H1 (cell line): ENCODE results near the gene RANGRF. TPM values are rescaled to one million over a fixed set of nuclear protein-coding genes. Genes with fewer than 3 reads are reported as not detected.
A peak's percentile ranks its signal among the peaks of the same experiment; 100 is the strongest.

Source experiments
- CTCF ChIA-PET: fragments of 300-600 bp; sonication (Branson Sonifier 250); formaldehyde crosslinking; loops from one replicate; lab custom pipeline; 2021; ENCODE audit not compliant: partially characterized antibody; lab: Charles Lee
- POLR2A ChIA-PET: fragments of 300-600 bp; sonication (Branson Sonifier 250); formaldehyde crosslinking; loops from one replicate; lab custom pipeline; 2021; ENCODE audit warnings: inconsistent platforms; ENCODE audit not compliant: partially characterized antibody; lab: Charles Lee
- DNase-seq, 2 experiments: peaks; one replicate each; pipeline versions ENCODE4 v3.0.0 to v3.0.0-alpha.2; 2010 to 2022; ENCODE audit warnings: low spot score in 2 of 2, low read depth in 1 of 2, mixed read lengths in 1 of 2
- FAIRE-seq: peaks from 2 replicates; lab custom pipeline; 2011; peaks lifted over from hg19 to GRCh38; lab: Jason Lieb, UNC
- H2AFZ ChIP-seq: 2 replicates; pipeline ENCODE4 v1.8.1; 2012; ENCODE audit warnings: low read length, inconsistent platforms
- H2AK5ac ChIP-seq: 2 replicates; pipeline ENCODE4 v1.6.1; 2013; ENCODE audit warnings: low read depth, low read length
- H2BK120ac ChIP-seq: replicated peaks from 2 replicates; pipeline ENCODE3; 2013; ENCODE audit warnings: low read depth, low read length, inconsistent platforms
- H2BK12ac ChIP-seq: 2 replicates; pipeline ENCODE4 v1.6.1; 2013; ENCODE audit warnings: low read depth, low read length
- H2BK15ac ChIP-seq: 2 replicates; pipeline ENCODE4 v1.6.1; 2013; ENCODE audit warnings: low read length
- H2BK20ac ChIP-seq: 2 replicates; pipeline ENCODE4 v1.6.1; 2013; ENCODE audit warnings: low read length
- H2BK5ac ChIP-seq: 2 replicates; pipeline ENCODE4 v1.6.1; 2013; ENCODE audit warnings: low read depth, low read length
- H3K14ac ChIP-seq: 2 replicates; pipeline ENCODE4 v1.6.1; 2013; ENCODE audit warnings: inconsistent platforms; ENCODE audit not compliant: insufficient read length
- H3K18ac ChIP-seq: 2 replicates; pipeline ENCODE4 v1.6.1; 2013; ENCODE audit warnings: low read length; ENCODE audit errors: extremely low read depth
- H3K23ac ChIP-seq: 2 replicates; pipeline ENCODE4 v1.6.1; 2013; ENCODE audit warnings: inconsistent platforms; ENCODE audit not compliant: insufficient read length
- H3K23me2 ChIP-seq: 2 replicates; pipeline ENCODE4 v1.6.1; 2013; ENCODE audit warnings: low read depth, low read length
- H3K27ac ChIP-seq: 2 replicates; pipeline ENCODE4 v1.6.1; 2011; ENCODE audit warnings: low read depth, low read length, inconsistent platforms
- H3K27me3 ChIP-seq, 4 experiments: replicated peaks in 1 of 4; 1 replicate in 1 of 4; 2 replicates in 3 of 4; pipeline versions ENCODE4 v1.6.1 to v1.8.1; 2011 to 2013; ENCODE audit warnings: low read length in 3 of 4, mild to moderate bottlenecking in 3 of 4, inconsistent platforms in 2 of 4, mixed read lengths in 2 of 4, moderate library complexity in 1 of 4; ENCODE audit not compliant: control insufficient read depth in 3 of 4, insufficient read depth in 3 of 4; ENCODE audit errors: extremely low read depth in 1 of 4
- H3K36me3 ChIP-seq, 4 experiments: 2 replicates each; pipeline versions ENCODE4 v1.6.1 to v1.8.1; 2011 to 2013; ENCODE audit warnings: mild to moderate bottlenecking in 4 of 4, low read length in 3 of 4, moderate library complexity in 2 of 4, control low read depth in 1 of 4, inconsistent platforms in 1 of 4; ENCODE audit not compliant: insufficient read depth in 4 of 4, control insufficient read depth in 2 of 4
- H3K4ac ChIP-seq: replicated peaks from 2 replicates; pipeline ENCODE3; 2013; ENCODE audit warnings: low read length, low read depth, mixed read lengths, inconsistent platforms; ENCODE audit not compliant: insufficient read length
- H3K4me1 ChIP-seq, 4 experiments: replicated peaks in 1 of 4; 1 replicate in 1 of 4; 2 replicates in 3 of 4; pipeline versions ENCODE4 v1.6.1 to v1.8.1; 2011 to 2013; ENCODE audit warnings: low read length in 3 of 4, inconsistent platforms in 2 of 4, mixed read lengths in 1 of 4; ENCODE audit not compliant: insufficient read depth in 4 of 4, control insufficient read depth in 3 of 4
- H3K4me2 ChIP-seq, 2 experiments: 2 replicates each; pipeline versions ENCODE4 v1.6.1 to v1.8.1; 2011 to 2013; ENCODE audit warnings: low read depth in 2 of 2, low read length in 2 of 2, control low read depth in 1 of 2, inconsistent platforms in 1 of 2, mild to moderate bottlenecking in 1 of 2; ENCODE audit not compliant: insufficient read depth in 1 of 2
- H3K4me3 ChIP-seq, 4 experiments: fragments of 200-600, 300-600 bp in 1 of 4; sonication (generic), shearing (Covaris generic), sonication (Bioruptor Twin) in 1 of 4; 2 replicates each; pipeline versions ENCODE4 v1.5.1 to v1.8.1; 2011 to 2016; ENCODE audit warnings: low read length in 4 of 4, low read depth in 3 of 4, control low read depth in 2 of 4, inconsistent platforms in 2 of 4, mild to moderate bottlenecking in 2 of 4, mixed read lengths in 1 of 4, moderate library complexity in 1 of 4; ENCODE audit not compliant: insufficient read depth in 2 of 4; ENCODE audit errors: extremely low read depth in 1 of 4
- H3K56ac ChIP-seq: replicated peaks from 2 replicates; pipeline ENCODE3; 2013; ENCODE audit warnings: low read depth, mild to moderate bottlenecking, mixed read lengths, low read length, inconsistent platforms; ENCODE audit not compliant: insufficient read length
- H3K79me1 ChIP-seq: 2 replicates; pipeline ENCODE4 v1.6.1; 2013; ENCODE audit warnings: low read depth, low read length, control low read depth
- H3K79me2 ChIP-seq, 2 experiments: 2 replicates each; pipeline versions ENCODE4 v1.6.1 to v1.8.1; 2012 to 2013; ENCODE audit warnings: low read length in 2 of 2, mild to moderate bottlenecking in 2 of 2, inconsistent platforms in 1 of 2; ENCODE audit not compliant: insufficient read depth in 2 of 2, control insufficient read depth in 1 of 2
- H3K9ac ChIP-seq, 4 experiments: replicated peaks in 1 of 4; 1 replicate in 1 of 4; 2 replicates in 3 of 4; pipeline versions ENCODE4 v1.6.1 to v1.8.1; 2011 to 2013; ENCODE audit warnings: low read depth in 3 of 4, low read length in 3 of 4, control low read depth in 2 of 4, mild to moderate bottlenecking in 2 of 4, moderate library complexity in 2 of 4, inconsistent platforms in 1 of 4; ENCODE audit errors: extremely low read depth in 1 of 4
- H3K9me3 ChIP-seq, 2 experiments: 2 replicates each; pipeline versions ENCODE4 v1.6.1 to v1.8.1; 2012 to 2013; ENCODE audit warnings: mild to moderate bottlenecking in 2 of 2, moderate library complexity in 2 of 2, control low read depth in 1 of 2, inconsistent platforms in 1 of 2, low read depth in 1 of 2, low read length in 1 of 2, mixed read lengths in 1 of 2; ENCODE audit not compliant: insufficient read depth in 2 of 2
- H4K20me1 ChIP-seq, 2 experiments: replicated peaks in 1 of 2; 2 replicates each; pipeline versions ENCODE3 to v1.8.1; 2011 to 2013; ENCODE audit warnings: inconsistent platforms in 2 of 2, low read length in 2 of 2, mild to moderate bottlenecking in 1 of 2; ENCODE audit not compliant: insufficient read depth in 2 of 2, control insufficient read depth in 1 of 2
- H4K5ac ChIP-seq: 2 replicates; pipeline ENCODE4 v1.6.1; 2013; ENCODE audit warnings: low read length, low read depth, mixed read lengths, inconsistent platforms; ENCODE audit not compliant: insufficient read length
- H4K8ac ChIP-seq: 2 replicates; pipeline ENCODE4 v1.8.0; 2013; ENCODE audit warnings: mild to moderate bottlenecking, moderate library complexity, low read length, inconsistent platforms; ENCODE audit not compliant: insufficient read depth; ENCODE audit errors: extremely low read depth
- H4K91ac ChIP-seq: replicated peaks from 2 replicates; pipeline ENCODE3; 2013; ENCODE audit warnings: low read length, mixed read lengths, inconsistent platforms; ENCODE audit not compliant: insufficient read length
- ASH2L ChIP-seq: fragments of 200-600, 300-600 bp; sonication (generic); IDR thresholded peaks from one replicate; pipeline ENCODE4 v1.7.1; 2017; ENCODE audit warnings: low read length
- ATF2 ChIP-seq: IDR thresholded peaks from 2 replicates; pipeline ENCODE4 v1.6.1; 2012; ENCODE audit warnings: low read length, inconsistent platforms
- BACH1 ChIP-seq: IDR thresholded peaks from 2 replicates; pipeline ENCODE4 v1.6.1; 2012; ENCODE audit warnings: low read length, improper control_type of control experiment
- JUND ChIP-seq: IDR thresholded peaks from 2 replicates; pipeline ENCODE4 v1.6.1; 2011; ENCODE audit warnings: mild to moderate bottlenecking, improper control_type of control experiment, low read length
- KDM4A ChIP-seq: IDR thresholded peaks from one replicate; pipeline ENCODE4 v1.7.1; 2012; ENCODE audit warnings: low read depth, mild to moderate bottlenecking, moderate library complexity, low read length, inconsistent platforms; ENCODE audit not compliant: severe bottlenecking
- MAX ChIP-seq: IDR thresholded peaks from 2 replicates; pipeline ENCODE4 v1.6.1; 2012; ENCODE audit warnings: inconsistent platforms
- PHF8 ChIP-seq: fragments of 200-600 bp; sonication (generic); conservative IDR thresholded peaks from 2 replicates; pipeline ENCODE4 v1.7.1; 2012; ENCODE audit warnings: low read depth, mild to moderate bottlenecking, inconsistent platforms, low read length, moderate library complexity
- POLR2A ChIP-seq, 2 experiments: IDR thresholded peaks; 1 replicate in 1 of 2; 2 replicates in 1 of 2; pipeline ENCODE4 v1.6.1; 2011; ENCODE audit warnings: low read depth in 2 of 2, low read length in 2 of 2, mild to moderate bottlenecking in 2 of 2; ENCODE audit errors: control extremely low read depth in 1 of 2
- YY1 ChIP-seq: IDR thresholded peaks from 2 replicates; pipeline ENCODE4 v1.6.1; 2011; ENCODE audit warnings: low read depth, mild to moderate bottlenecking, low read length
- WGBS, 2 experiments: shearing (Covaris generic) in 1 of 2; methylation state at CpG; one replicate each; pipeline versions ENCODE4 v1.1.6 to v1.1.7; 2013 to 2015; ENCODE audit warnings: low lambda C conversion rate in 2 of 2, mixed read lengths in 2 of 2, inconsistent platforms in 1 of 2, low coverage in 1 of 2, missing lambda C conversion rate in 1 of 2; ENCODE audit not compliant: insufficient replicate concordance in 2 of 2, insufficient coverage in 1 of 2, insufficient read length in 1 of 2; ENCODE audit errors: extremely low coverage in 1 of 2, missing lambda C conversion rate in 1 of 2; 5-methylcytosine and 5-hydroxymethylcytosine counted together
- polyA plus RNA-seq, 7 experiments: library from polyadenylated mRNA; depleted of rRNA in 3 of 7; stranded (reverse) in 5 of 7; unstranded in 2 of 7; fragments of >200 nt in 5 of 7; fragments of 200-250 nt in 2 of 7; gene quantifications; 1 replicate in 5 of 7; 2 replicates in 1 of 7; 4 replicates in 1 of 7; pipeline versions ENCODE4 v1.2.1 to v1.2.3, GENCODE V29; 2011 to 2013; ENCODE audit warnings: missing spikeins in 2 of 7, mixed read lengths in 2 of 7
- total RNA-seq: library from RNA; stranded (reverse); fragmentation: NEBNext Ultra II Directional; extraction: Animal tissue kit (Norgen Biotek cat#: 25700); gene quantifications from 2 replicates; pipeline ENCODE4 v1.2.1, GENCODE V29; 2021

RANGRF gene
- total and polyA plus RNA-seq, 2 of the 8 experiments (the other 6 are each of a cell fraction or from before 2014, with no cell fraction given): 36.9 to 49.6 TPM

- ChIA-PET POLR2A (interaction anchor here (0.7 to 4.6 kb wide), 12 partner anchors 9 to 78 kb away, joined by 3 to 33 read pairs (median 6); partner anchors contain the start of genes CTC1, KRABD2, PFAS and RPL26), CTCF (interaction anchor here (1.1 to 6.0 kb wide), 10 partner anchors 12 to 235 kb away, joined by 3 to 56 read pairs (median 4); partner anchors contain the start of gene ODF4)
- Histone ChIP-seq H2AFZ (peak overlapping the region; percentile 90), H3K27ac (no peak overlapping the region), H4K20me1 (no peaks in the 10 kb centered on the region), H3K23ac (no peak overlapping the region), H2BK12ac (no peak overlapping the region), H4K91ac (peak overlapping the region; percentile 22), H2AK5ac (no peak overlapping the region), H3K79me2 (no peaks in the 10 kb centered on the region), H3K23me2 (peaks cover 11% of the 10 kb centered on the region; the same call in 1 of the 2 replicates), H3K56ac (peak overlapping the region; percentile 83), H2BK120ac (no peak overlapping the region), H3K79me1 (no peaks in the 10 kb centered on the region), H3K27me3 (peaks cover 2 to 20% (median 17%) of the 10 kb centered on the region in 4 experiments; a peak in 6 of 7 replicates), H3K4ac (peak overlapping the region; percentile 35), H2BK15ac (peak overlapping the region; percentile 83; the same call in 1 of the 2 replicates), H3K9ac (peak overlapping the region in 2 of 4 experiments; percentile 3 to 23; a peak in 2 of 7 replicates), H4K8ac (peak overlapping the region; percentile 88), H3K18ac (peak overlapping the region; percentile 90), H4K5ac (peak overlapping the region; percentile 34), H2BK5ac (no peak overlapping the region; the same call in 1 of the 2 replicates), H3K9me3 (no peaks in the 10 kb centered on the region), H3K36me3 (no peaks in the 10 kb centered on the region), H3K4me3 (peak overlapping the region; percentile 56 to 73 (median 62)), H3K4me1 (peaks cover 0 to 11% (median 5%) of the 10 kb centered on the region in 4 experiments; a peak in 5 of 7 replicates), H3K4me2 (peak overlapping the region; percentile 82 to 96), H3K14ac (no peak overlapping the region), H2BK20ac (no peak overlapping the region)
- DNase-seq: peak in 1 of 2 experiments; percentile 74
- no peak for FAIRE-seq
- 11% methylated on average over 43 of the region's 48 CpGs; no CpG with 5 or more reads in 1 of the 2 experiments for WGBS, 2 experiments
- TF ChIP-seq BACH1 (no peak), PHF8 (peak; percentile 42; the same call in 1 of the 2 replicates), YY1 (peak; percentile 60; the same call in 1 of the 2 replicates), ASH2L (peak; percentile 57), MAX (peak; percentile 64; the same call in 1 of the 2 replicates), ATF2 (no peak), KDM4A (peak; percentile 97), JUND (no peak), POLR2A (IDR thresholded peaks at IDR 0.05; ENCODE audit: control extremely low read depth in 1 of 2, low read depth in 2 of 2, low read length in 2 of 2) (0 out of 3 replicates have a peak, but pooled peaks of 1 of the 2 experiments have one; percentile 33)
Measured at GRCh38 chr17:8326511-8327302, 38.2 kb downstream of the RANGRF start.
